OCI-LY3 (cell line): Measurements from ENCODE around the gene CTNNA3.

Source experiments
- CTCF ChIP-seq: fragments of 200-600, 300-600 bp; sonication (generic); IDR thresholded peaks from 2 replicates; pipeline ENCODE4 v1.5.1; 2014; ENCODE audit warnings: antibody characterized with exemption, low read length, low read depth
- EZH2phosphoT487 ChIP-seq: fragments of 200-600 bp; shearing (Covaris generic); IDR thresholded peaks from 2 replicates; pipeline ENCODE4 v1.6.1; 2018; ENCODE audit warnings: antibody characterized with exemption, mixed run types, low read depth

GRCh38 chr10:67107670-67108069 is 588.3 kb downstream of the CTNNA3 start:
- TF ChIP-seq CTCF (no peak), EZH2phosphoT487 (no peak)
